ENCODE results near the gene NCOA6. TPM values are rescaled to one million over a fixed set of nuclear protein-coding genes. Genes with fewer than 3 reads are reported as not detected.

NCOA6 gene
- total RNA-seq, 1 donor from 2014 or later: 92.5 TPM

DNA sequence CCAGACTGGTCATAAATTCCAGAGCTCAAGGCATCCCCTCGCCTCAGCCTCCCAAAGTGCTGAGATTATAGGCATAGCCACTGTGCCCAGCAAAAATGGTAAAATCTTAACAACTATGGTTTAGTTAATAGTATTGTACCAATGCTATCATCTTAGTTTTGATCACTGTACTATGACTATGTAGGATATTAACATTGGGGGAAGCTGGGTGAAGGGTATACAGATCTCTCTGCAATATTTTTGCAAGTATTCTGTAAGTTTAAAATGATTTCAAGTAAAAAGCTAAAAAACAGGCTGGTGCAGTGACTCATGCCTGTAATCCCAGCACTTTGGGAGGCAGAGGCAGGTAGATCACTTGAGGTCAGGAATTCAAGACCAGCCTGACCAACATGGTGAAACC is 156.4 kb downstream of the NCOA6 start:
- no peak for FAIRE-seq
- DNase-seq (ENCODE audit: low spot score in 2 of 2): no peak

Small RNAs within 50 kb of the gene (small RNA-seq; reads per million reads assigned to genes)
- not detected for gene AL118520.1

Other genes starting within 250 kb of the NCOA6 start
- gene PIGU, start 148.6 kb downstream of the NCOA6 start, total RNA-seq: 13.9 TPM
- 3.7 TPM for gene TP53INP2, start 121.3 kb downstream of the NCOA6 start, total RNA-seq
- 13.5 TPM for gene GGT7, start 47.2 kb upstream of the NCOA6 start, total RNA-seq
- 18.3 TPM for gene ACSS2, start 51.0 kb upstream of the NCOA6 start, total RNA-seq
- 29.3 TPM for gene GSS, start 130.2 kb upstream of the NCOA6 start, total RNA-seq
- gene MYH7B, start 130.2 kb upstream of the NCOA6 start, total RNA-seq: not detected

Data from frontal cortex (tissue), 4 donors.